HEK293 (cell line): ENCODE data around the gene PLEKHO2.

ENCODE experiments used
- CTCF ChIA-PET: fragments of 350-600 bp; formaldehyde crosslinking; extraction: SDS; loops from one replicate; lab custom pipeline; 2021; ENCODE audit warnings: antibody characterized with exemption; lab: Yijun Ruan, JAX
- POLR2A ChIA-PET: fragments of 300-600 bp; formaldehyde crosslinking; extraction: SDS; loops from one replicate; lab custom pipeline; 2020; ENCODE audit warnings: antibody characterized with exemption, inconsistent platforms; lab: Yijun Ruan, JAX
- H3K27ac ChIP-seq: fragments of 200-500 bp; sonication (Bioruptor generic); 2 replicates; pipeline ENCODE4 v1.5.1; 2014; ENCODE audit warnings: low read depth, low read length, control low read depth, inconsistent platforms; ENCODE audit errors: extremely low read depth
- H3K36me3 ChIP-seq, 2 experiments: fragments of 200-500 bp in 1 of 2; sonication (Bioruptor generic) in 1 of 2; 1 replicate in 1 of 2; 2 replicates in 1 of 2; pipeline ENCODE4 v1.5.1; 2014 to 2017; ENCODE audit warnings: inconsistent platforms in 2 of 2, low read length in 2 of 2; ENCODE audit not compliant: control insufficient read depth in 2 of 2, insufficient read depth in 1 of 2
- H3K4me1 ChIP-seq: fragments of 200-500 bp; sonication (Bioruptor generic); 2 replicates; pipeline ENCODE4 v1.5.1; 2014; ENCODE audit warnings: mild to moderate bottlenecking, low read length, inconsistent platforms; ENCODE audit not compliant: control insufficient read depth, insufficient read depth
- H3K4me3 ChIP-seq: 2 replicates; pipeline ENCODE4 v1.5.1; 2011; ENCODE audit warnings: low read depth, mild to moderate bottlenecking, control low read depth, low read length, moderate library complexity
- H3K9me3 ChIP-seq: fragments of 200-500 bp; sonication (Bioruptor generic); 2 replicates; pipeline ENCODE4 v1.5.1; 2014; ENCODE audit warnings: low read depth, low read length, inconsistent platforms; ENCODE audit not compliant: control insufficient read depth, insufficient read depth
- GLI4 ChIP-seq: fragments of 450-650 bp; formaldehyde crosslinking; IDR thresholded peaks from 2 replicates; pipeline ENCODE4 v1.5.1; 2016; ENCODE audit warnings: missing biosample characterization, missing genetic modification characterization
- OVOL3 ChIP-seq: fragments of 450-650 bp; formaldehyde crosslinking; IDR thresholded peaks from 2 replicates; pipeline ENCODE4 v1.5.1; 2016; ENCODE audit warnings: missing biosample characterization, missing genetic modification characterization
- SALL2 ChIP-seq: fragments of 450-650 bp; formaldehyde crosslinking; IDR thresholded peaks from 2 replicates; pipeline ENCODE4 v1.5.0; 2017; ENCODE audit warnings: missing biosample characterization, mild to moderate bottlenecking, missing genetic modification characterization, borderline replicate concordance
- ZEB2 ChIP-seq: fragments of 450-650 bp; formaldehyde crosslinking; IDR thresholded peaks from 2 replicates; pipeline ENCODE4 v1.5.1; 2016; ENCODE audit warnings: missing biosample characterization, missing genetic modification characterization
- ZNF239 ChIP-seq: fragments of 450-650 bp; formaldehyde crosslinking; IDR thresholded peaks from 2 replicates; pipeline ENCODE4 v1.5.1; 2016; ENCODE audit warnings: missing biosample characterization, missing genetic modification characterization
- ZNF510 ChIP-seq: fragments of 450-650 bp; formaldehyde crosslinking; IDR thresholded peaks from 2 replicates; pipeline ENCODE4 v1.5.1; 2018; ENCODE audit warnings: mild to moderate bottlenecking, missing genetic modification characterization, missing biosample characterization; ENCODE audit not compliant: insufficient replicate concordance
- ZNF514 ChIP-seq: fragments of 450-650 bp; formaldehyde crosslinking; IDR thresholded peaks from 2 replicates; pipeline ENCODE4 v1.5.1; 2016; ENCODE audit warnings: missing biosample characterization, missing genetic modification characterization
- ZNF660 ChIP-seq: fragments of 450-650 bp; IDR thresholded peaks from 2 replicates; pipeline ENCODE4 v1.5.1; 2018; ENCODE audit warnings: missing biosample characterization, mild to moderate bottlenecking, missing genetic modification characterization
- ZNF664 ChIP-seq: fragments of 450-650 bp; formaldehyde crosslinking; IDR thresholded peaks from 2 replicates; pipeline ENCODE4 v1.5.1; 2016; ENCODE audit warnings: missing biosample characterization, missing genetic modification characterization
- ZNF670 ChIP-seq: fragments of 450-650 bp; formaldehyde crosslinking; IDR thresholded peaks from 2 replicates; pipeline ENCODE4 v1.5.1; 2016; ENCODE audit warnings: missing biosample characterization, missing genetic modification characterization, low read depth
- ZNF76 ChIP-seq: fragments of 450-650 bp; formaldehyde crosslinking; IDR thresholded peaks from 2 replicates; pipeline ENCODE4; 2016; ENCODE audit warnings: low read depth, missing biosample characterization, missing genetic modification characterization, borderline replicate concordance
- ZSCAN30 ChIP-seq: fragments of 450-650 bp; IDR thresholded peaks from 2 replicates; pipeline ENCODE4 v1.5.1; 2018; ENCODE audit warnings: missing biosample characterization, mild to moderate bottlenecking, missing genetic modification characterization, moderate library complexity
- TF ChIP-seq, protein P1 (sequence below): fragments of 450-650 bp; formaldehyde crosslinking; IDR thresholded peaks from 2 replicates; pipeline ENCODE4 v1.5.1; 2016; ENCODE audit warnings: missing biosample characterization, missing genetic modification characterization
- TF ChIP-seq, protein P2 (sequence below): fragments of 450-650 bp; formaldehyde crosslinking; IDR thresholded peaks from 2 replicates; pipeline ENCODE4 v1.5.1; 2016; ENCODE audit warnings: missing biosample characterization, missing genetic modification characterization
- TF ChIP-seq, protein P3 (sequence below): fragments of 450-650 bp; formaldehyde crosslinking; conservative IDR thresholded peaks from 2 replicates; pipeline ENCODE4 v1.5.1; 2016; ENCODE audit warnings: low read depth, missing biosample characterization, missing genetic modification characterization
- TF ChIP-seq, protein P4 (sequence below): fragments of 450-650 bp; formaldehyde crosslinking; IDR thresholded peaks from 2 replicates; pipeline ENCODE4 v1.5.1; 2017; ENCODE audit warnings: missing biosample characterization, missing genetic modification characterization

PLEKHO2 gene

DNA sequence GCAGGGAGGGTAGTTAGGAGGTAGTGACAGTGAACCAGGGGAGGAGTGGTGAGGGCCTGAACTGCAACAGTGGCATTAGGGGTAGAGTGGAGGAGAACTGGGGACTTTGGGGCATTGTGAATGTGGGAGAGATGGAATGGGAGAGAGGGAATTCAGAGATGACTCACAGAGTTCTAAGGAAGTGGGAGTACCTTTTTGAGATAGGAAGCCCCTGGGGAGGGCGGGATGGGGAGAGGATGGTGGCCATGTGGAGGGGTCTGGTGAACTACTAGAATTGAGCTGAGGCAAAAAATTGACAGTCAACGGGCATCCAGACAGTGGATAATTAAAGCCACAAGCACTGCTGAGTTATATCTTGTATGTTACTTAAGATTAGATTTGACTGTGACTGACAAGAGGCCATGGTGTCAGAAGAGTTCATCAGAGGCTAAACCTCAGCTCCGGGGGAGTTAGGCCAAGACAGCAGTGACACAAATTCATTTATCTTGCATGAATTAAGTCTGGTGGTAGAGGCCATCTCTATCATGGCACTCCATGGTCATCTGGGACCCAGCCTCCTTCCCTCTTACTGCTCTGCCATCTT is 34.0 kb downstream of the PLEKHO2 start:
- Histone ChIP-seq H3K4me3 (no peak overlapping the region), H3K9me3 (no peaks in the 10 kb centered on the region), H3K36me3 (no peaks in the 10 kb centered on the region), H3K4me1 (no peaks in the 10 kb centered on the region), H3K27ac (no peak overlapping the region)
- no peak for TF ChIP-seq ZEB2 (tag by site-specific recombination)
- TF ChIP-seq, protein P1, sequence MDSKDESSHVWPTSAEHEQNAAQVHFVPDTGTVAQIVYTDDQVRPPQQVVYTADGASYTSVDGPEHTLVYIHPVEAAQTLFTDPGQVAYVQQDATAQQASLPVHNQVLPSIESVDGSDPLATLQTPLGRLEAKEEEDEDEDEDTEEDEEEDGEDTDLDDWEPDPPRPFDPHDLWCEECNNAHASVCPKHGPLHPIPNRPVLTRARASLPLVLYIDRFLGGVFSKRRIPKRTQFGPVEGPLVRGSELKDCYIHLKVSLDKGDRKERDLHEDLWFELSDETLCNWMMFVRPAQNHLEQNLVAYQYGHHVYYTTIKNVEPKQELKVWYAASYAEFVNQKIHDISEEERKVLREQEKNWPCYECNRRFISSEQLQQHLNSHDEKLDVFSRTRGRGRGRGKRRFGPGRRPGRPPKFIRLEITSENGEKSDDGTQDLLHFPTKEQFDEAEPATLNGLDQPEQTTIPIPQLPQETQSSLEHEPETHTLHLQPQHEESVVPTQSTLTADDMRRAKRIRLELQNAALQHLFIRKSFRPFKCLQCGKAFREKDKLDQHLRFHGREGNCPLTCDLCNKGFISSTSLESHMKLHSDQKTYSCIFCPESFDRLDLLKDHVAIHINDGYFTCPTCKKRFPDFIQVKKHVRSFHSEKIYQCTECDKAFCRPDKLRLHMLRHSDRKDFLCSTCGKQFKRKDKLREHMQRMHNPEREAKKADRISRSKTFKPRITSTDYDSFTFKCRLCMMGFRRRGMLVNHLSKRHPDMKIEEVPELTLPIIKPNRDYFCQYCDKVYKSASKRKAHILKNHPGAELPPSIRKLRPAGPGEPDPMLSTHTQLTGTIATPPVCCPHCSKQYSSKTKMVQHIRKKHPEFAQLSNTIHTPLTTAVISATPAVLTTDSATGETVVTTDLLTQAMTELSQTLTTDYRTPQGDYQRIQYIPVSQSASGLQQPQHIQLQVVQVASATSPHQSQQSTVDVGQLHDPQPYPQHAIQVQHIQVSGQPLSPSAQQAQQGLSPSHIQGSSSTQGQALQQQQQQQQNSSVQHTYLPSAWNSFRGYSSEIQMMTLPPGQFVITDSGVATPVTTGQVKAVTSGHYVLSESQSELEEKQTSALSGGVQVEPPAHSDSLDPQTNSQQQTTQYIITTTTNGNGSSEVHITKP (tag by site-specific recombination) = peak; percentile 47; the same call in 1 of the 2 replicates
- TF ChIP-seq OVOL3 (tag by site-specific recombination) = no peak
- TF ChIP-seq ZNF670 = no peak
- POLR2A ChIA-PET = no interaction called here
- CTCF ChIA-PET = interaction anchor here (0.6 kb wide), 2 partner anchors 66 to 526 kb away, joined by 3 to 4 read pairs; no protein-coding TSS in a partner anchor

DNA sequence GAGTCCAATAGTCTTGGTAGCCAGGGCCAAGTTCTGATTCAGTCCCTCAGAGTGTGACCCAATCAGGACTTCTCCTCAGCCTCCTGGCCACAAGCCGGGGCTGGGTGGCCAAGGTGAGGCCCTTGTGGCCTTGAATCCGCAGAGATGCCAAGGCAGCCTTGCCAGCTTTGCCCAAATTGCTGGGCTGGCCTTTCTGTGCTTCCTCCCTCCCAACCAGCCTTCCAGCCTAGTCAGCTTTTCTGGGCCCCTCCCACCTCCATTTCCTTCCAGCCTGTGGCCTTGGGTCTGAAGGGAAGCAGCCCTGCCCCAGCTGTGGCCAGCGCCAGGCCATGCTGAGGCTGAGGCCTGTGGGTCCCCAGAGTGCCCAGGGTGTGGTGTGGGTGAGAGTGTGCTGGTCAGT is 35.7 kb downstream of the PLEKHO2 start:
- ChIA-PET POLR2A (no interaction called here), CTCF (no interaction called here)
- H3K4me1 ChIP-seq = no peaks in the 10 kb centered on the region
- H3K36me3 ChIP-seq = no peaks in the 10 kb centered on the region
- H3K9me3 ChIP-seq = no peaks in the 10 kb centered on the region
- TF ChIP-seq, protein P1 (tag by site-specific recombination) = no peak
- TF ChIP-seq ZNF510 (tag by site-specific recombination) (no peak), ZNF664 (no peak), ZNF239 (tag by site-specific recombination) (no peak), ZSCAN30 (tag by site-specific recombination) (no peak), GLI4 (tag by site-specific recombination) (no peak), SALL2 (tag by site-specific recombination) (no peak), ZNF514 (tag by site-specific recombination) (no peak), ZNF76 (tag by site-specific recombination) (no peak), ZNF660 (tag by site-specific recombination) (no peak)
- TF ChIP-seq, protein P2, sequence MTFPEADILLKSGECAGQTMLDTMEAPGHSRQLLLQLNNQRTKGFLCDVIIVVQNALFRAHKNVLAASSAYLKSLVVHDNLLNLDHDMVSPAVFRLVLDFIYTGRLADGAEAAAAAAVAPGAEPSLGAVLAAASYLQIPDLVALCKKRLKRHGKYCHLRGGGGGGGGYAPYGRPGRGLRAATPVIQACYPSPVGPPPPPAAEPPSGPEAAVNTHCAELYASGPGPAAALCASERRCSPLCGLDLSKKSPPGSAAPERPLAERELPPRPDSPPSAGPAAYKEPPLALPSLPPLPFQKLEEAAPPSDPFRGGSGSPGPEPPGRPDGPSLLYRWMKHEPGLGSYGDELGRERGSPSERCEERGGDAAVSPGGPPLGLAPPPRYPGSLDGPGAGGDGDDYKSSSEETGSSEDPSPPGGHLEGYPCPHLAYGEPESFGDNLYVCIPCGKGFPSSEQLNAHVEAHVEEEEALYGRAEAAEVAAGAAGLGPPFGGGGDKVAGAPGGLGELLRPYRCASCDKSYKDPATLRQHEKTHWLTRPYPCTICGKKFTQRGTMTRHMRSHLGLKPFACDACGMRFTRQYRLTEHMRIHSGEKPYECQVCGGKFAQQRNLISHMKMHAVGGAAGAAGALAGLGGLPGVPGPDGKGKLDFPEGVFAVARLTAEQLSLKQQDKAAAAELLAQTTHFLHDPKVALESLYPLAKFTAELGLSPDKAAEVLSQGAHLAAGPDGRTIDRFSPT (tag by site-specific recombination) = no peak
- TF ChIP-seq, protein P3, sequence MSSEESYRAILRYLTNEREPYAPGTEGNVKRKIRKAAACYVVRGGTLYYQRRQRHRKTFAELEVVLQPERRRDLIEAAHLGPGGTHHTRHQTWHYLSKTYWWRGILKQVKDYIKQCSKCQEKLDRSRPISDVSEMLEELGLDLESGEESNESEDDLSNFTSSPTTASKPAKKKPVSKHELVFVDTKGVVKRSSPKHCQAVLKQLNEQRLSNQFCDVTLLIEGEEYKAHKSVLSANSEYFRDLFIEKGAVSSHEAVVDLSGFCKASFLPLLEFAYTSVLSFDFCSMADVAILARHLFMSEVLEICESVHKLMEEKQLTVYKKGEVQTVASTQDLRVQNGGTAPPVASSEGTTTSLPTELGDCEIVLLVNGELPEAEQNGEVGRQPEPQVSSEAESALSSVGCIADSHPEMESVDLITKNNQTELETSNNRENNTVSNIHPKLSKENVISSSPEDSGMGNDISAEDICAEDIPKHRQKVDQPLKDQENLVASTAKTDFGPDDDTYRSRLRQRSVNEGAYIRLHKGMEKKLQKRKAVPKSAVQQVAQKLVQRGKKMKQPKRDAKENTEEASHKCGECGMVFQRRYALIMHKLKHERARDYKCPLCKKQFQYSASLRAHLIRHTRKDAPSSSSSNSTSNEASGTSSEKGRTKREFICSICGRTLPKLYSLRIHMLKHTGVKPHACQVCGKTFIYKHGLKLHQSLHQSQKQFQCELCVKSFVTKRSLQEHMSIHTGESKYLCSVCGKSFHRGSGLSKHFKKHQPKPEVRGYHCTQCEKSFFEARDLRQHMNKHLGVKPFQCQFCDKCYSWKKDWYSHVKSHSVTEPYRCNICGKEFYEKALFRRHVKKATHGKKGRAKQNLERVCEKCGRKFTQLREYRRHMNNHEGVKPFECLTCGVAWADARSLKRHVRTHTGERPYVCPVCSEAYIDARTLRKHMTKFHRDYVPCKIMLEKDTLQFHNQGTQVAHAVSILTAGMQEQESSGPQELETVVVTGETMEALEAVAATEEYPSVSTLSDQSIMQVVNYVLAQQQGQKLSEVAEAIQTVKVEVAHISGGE (tag by site-specific recombination) = no peak
- TF ChIP-seq, protein P4, sequence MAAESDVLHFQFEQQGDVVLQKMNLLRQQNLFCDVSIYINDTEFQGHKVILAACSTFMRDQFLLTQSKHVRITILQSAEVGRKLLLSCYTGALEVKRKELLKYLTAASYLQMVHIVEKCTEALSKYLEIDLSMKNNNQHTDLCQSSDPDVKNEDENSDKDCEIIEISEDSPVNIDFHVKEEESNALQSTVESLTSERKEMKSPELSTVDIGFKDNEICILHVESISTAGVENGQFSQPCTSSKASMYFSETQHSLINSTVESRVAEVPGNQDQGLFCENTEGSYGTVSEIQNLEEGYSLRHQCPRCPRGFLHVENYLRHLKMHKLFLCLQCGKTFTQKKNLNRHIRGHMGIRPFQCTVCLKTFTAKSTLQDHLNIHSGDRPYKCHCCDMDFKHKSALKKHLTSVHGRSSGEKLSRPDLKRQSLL (tag by site-specific recombination) = no peak
- no peak overlapping the region for H3K27ac ChIP-seq
- no peak overlapping the region for H3K4me3 ChIP-seq
